ENCODE measurements around the gene PEX26. TPM values are rescaled to one million over a fixed set of nuclear protein-coding genes. Genes with fewer than 3 reads are reported as not detected.

PEX26 gene
- total RNA-seq, 2 donors from 2014 or later = 11.9 to 57.0 TPM

DNA sequence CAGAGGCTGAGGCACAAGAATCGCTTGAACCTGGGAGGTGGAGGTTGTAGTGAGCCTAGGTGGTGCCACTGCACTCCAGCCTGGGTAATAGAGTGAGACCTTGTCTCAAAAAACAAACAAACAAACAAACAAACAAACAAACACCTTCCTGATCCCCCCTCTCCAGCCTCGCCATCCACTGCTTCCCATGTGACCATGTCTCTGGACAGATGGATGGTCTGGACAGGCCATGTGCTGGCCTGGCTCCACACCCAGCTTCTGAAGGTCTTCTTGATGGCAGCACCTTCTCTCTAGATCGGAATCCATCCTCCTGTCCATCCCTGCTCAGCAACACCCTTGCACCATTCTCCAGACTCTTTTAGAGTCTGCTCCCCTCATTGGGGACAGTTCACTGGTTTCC lies 10.7 kb upstream of the PEX26 start:
- DNase-seq = no peak
- ATAC-seq = no peak
- H3K36me3 ChIP-seq (replicated peaks in 1 of 2; ENCODE audit: insufficient read depth in 1 of 2, low read depth in 2 of 2) = no peaks in the 10 kb centered on the region
- H3K27ac ChIP-seq = no peak overlapping the region
- TF ChIP-seq, protein P1, sequence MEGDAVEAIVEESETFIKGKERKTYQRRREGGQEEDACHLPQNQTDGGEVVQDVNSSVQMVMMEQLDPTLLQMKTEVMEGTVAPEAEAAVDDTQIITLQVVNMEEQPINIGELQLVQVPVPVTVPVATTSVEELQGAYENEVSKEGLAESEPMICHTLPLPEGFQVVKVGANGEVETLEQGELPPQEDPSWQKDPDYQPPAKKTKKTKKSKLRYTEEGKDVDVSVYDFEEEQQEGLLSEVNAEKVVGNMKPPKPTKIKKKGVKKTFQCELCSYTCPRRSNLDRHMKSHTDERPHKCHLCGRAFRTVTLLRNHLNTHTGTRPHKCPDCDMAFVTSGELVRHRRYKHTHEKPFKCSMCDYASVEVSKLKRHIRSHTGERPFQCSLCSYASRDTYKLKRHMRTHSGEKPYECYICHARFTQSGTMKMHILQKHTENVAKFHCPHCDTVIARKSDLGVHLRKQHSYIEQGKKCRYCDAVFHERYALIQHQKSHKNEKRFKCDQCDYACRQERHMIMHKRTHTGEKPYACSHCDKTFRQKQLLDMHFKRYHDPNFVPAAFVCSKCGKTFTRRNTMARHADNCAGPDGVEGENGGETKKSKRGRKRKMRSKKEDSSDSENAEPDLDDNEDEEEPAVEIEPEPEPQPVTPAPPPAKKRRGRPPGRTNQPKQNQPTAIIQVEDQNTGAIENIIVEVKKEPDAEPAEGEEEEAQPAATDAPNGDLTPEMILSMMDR (IDR thresholded peaks at IDR 0.05) = no peak
- TF ChIP-seq POLR2A (IDR thresholded peaks at IDR 0.05) = no peak
- peaks cover 8% of the 10 kb centered on the region for H3K4me1 ChIP-seq
- no peak overlapping the region for H3K4me3 ChIP-seq
- H3K9me3 ChIP-seq = no peaks in the 10 kb centered on the region
- H3K27me3 ChIP-seq = no peaks in the 10 kb centered on the region
- intact Hi-C loops (cut with DNase I) = loop anchor here (5.0 kb wide), 1 partner anchor 235 kb away; no protein-coding TSS in a partner anchor
- WGBS, 2 donors = 71 to 83% methylated on average over 3 of the region's 3 CpGs

DNA sequence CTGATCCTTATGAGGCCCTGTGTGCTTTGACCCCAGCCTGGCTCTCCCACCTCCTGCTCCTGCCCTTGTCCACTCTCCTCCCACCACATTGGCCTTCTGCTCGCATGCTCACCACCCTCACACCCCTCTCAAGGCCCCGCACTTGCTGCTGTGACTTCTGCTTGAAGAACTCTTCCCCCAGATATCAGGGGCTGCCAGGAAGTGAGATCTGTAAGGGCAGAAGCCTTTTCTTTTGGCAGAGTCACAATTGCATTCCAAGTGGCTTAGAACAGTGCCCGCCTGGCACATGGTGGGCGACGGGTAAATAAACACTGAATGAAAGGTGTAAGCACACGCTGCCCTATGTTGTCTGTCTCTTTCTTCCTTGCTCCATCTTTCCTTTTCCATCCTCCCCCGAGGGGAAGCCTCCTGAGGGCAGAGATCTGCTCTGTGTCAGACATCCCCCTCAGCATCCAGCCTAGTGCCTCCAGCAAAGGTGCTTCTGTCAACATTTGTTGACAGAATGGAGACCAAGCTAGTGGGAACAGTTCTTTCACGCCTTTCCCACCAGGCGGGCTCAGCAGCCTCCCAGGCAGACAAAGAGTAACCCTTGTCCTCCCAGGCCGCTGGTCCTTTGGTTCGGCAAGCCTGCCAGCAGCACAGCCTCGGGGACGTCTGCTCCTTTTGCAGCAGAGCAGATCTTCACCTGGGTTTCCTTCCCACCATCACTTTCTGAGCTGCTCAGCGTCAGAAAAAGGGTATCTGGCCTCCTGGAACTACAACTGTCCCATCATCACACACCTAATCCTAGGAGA lies 10.0 kb upstream of the PEX26 start:
- Histone ChIP-seq H3K4me3 (no peak overlapping the region), H3K27ac (no peak overlapping the region), H3K36me3 (replicated peaks in 1 of 2; ENCODE audit: insufficient read depth in 1 of 2, low read depth in 2 of 2) (no peaks in the 10 kb centered on the region), H3K4me1 (peaks cover 2% of the 10 kb centered on the region), H3K9me3 (no peaks in the 10 kb centered on the region), H3K27me3 (no peaks in the 10 kb centered on the region)
- TF ChIP-seq POLR2A (IDR thresholded peaks at IDR 0.05) = no peak
- TF ChIP-seq, protein P1 (IDR thresholded peaks at IDR 0.05) = no peak
- 68 to 69% methylated on average over 13 to 14 of the region's 14 CpGs for whole genome bisulfite sequencing, 2 donors
- DNase-seq = no peak
- no peak for ATAC-seq
- intact Hi-C loops (cut with DNase I) = loop anchor here (5.0 kb wide), 1 partner anchor 235 kb away; no protein-coding TSS in a partner anchor

DNA sequence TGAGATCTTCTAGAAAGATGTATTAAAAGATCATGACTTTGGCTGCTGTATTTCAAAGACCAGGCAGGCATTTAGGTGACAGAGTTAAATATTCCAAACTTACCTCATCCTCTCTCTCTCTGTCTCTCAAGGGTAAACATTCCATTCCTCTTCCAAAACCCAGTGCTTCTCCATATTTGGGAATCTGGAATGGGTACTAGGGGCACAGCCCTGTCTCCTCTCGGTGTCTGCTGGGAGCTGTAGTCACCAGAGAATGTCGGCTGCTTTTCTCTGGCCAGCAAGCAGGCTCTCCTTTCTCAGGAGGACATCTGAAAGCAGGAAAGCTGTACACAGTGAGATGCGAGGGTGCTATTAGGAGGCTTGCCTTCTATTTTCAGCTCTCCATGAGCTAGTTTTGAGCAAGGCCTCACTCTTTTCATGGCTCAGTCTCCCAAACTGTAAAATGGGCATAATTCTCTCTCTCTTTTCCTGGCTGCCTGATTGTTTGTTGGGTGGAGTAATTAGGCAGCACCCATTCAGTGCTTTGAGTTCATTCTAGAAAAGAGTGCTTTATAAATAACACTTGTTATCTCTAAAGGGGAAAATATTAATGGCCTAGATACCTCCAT lies 9.3 kb upstream of the PEX26 start:
- DNase-seq (no peak), ATAC-seq (no peak)
- no peak overlapping the region for H3K4me3 ChIP-seq
- no peak overlapping the region for H3K27ac ChIP-seq
- H3K9me3 ChIP-seq = no peaks in the 10 kb centered on the region
- no peak for TF ChIP-seq POLR2A (IDR thresholded peaks at IDR 0.05)
- TF ChIP-seq, protein P1 (IDR thresholded peaks at IDR 0.05) = no peak
- H3K27me3 ChIP-seq = no peaks in the 10 kb centered on the region
- H3K4me1 ChIP-seq = no peaks in the 10 kb centered on the region
- intact Hi-C loops (cut with DNase I) = loop anchor here (5.0 kb wide), 1 partner anchor 236 kb away; no protein-coding TSS in a partner anchor
- 54 to 75% methylated on average over 3 of the region's 3 CpGs for WGBS, 2 donors
- no peaks in the 10 kb centered on the region for H3K36me3 ChIP-seq (replicated peaks in 1 of 2; ENCODE audit: insufficient read depth in 1 of 2, low read depth in 2 of 2)

DNA sequence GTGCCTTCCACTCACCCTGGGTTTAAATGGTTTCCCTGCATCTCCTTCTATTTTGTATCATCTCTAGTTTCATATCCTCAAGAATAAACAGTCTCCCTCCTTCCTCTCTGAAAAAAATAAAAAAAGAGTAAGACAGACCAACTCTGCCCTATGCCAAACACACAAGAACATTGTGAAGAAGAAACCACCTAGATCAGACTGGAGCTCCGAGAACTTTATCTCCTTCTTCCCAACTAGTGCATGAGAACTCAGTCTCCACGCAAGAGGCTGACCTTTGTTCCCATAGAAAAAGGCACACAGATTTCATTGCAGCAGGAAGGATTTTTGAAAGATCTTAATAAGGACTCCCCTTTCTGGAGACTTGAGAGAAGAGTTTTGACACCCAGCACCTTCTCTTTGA lies 8.7 kb upstream of the PEX26 start:
- H3K36me3 ChIP-seq (replicated peaks in 1 of 2; ENCODE audit: insufficient read depth in 1 of 2, low read depth in 2 of 2) = no peaks in the 10 kb centered on the region
- no peak overlapping the region for H3K27ac ChIP-seq
- no peaks in the 10 kb centered on the region for H3K27me3 ChIP-seq
- H3K9me3 ChIP-seq = no peaks in the 10 kb centered on the region
- no peak overlapping the region for H3K4me3 ChIP-seq
- intact Hi-C loops (cut with DNase I) = loop anchor here (5.0 kb wide), 1 partner anchor 237 kb away; no protein-coding TSS in a partner anchor
- DNase-seq (no peak), ATAC-seq (no peak)
- H3K4me1 ChIP-seq = no peaks in the 10 kb centered on the region
- 54 to 58% methylated on average over 2 of the region's 2 CpGs for WGBS, 2 donors
- TF ChIP-seq POLR2A (IDR thresholded peaks at IDR 0.05) = no peak
- TF ChIP-seq, protein P1 (IDR thresholded peaks at IDR 0.05) = no peak
